Skeletal muscle satellite cell (primary cell): ENCODE data around the gene CRAT.
"Not testable (repeated sequence)": the region's sequence is repeated elsewhere in the genome, so short reads cannot be mapped to it uniquely, and the experiment has no call there.

Experiments used
- H3K27me3 ChIP-seq: 2 replicates; pipeline ENCODE4 v1.7.0; 2013; ENCODE audit warnings: low read length; ENCODE audit not compliant: control insufficient read depth, insufficient read depth
- H3K36me3 ChIP-seq: 2 replicates; pipeline ENCODE4 v1.7.0; 2013; ENCODE audit warnings: mild to moderate bottlenecking, control low read depth, low read length; ENCODE audit not compliant: insufficient read depth
- H3K4me1 ChIP-seq: 2 replicates; pipeline ENCODE4 v1.7.0; 2013; ENCODE audit warnings: low read length; ENCODE audit not compliant: control insufficient read depth, insufficient read depth
- H3K4me2 ChIP-seq: 2 replicates; pipeline ENCODE4 v1.7.0; 2013; ENCODE audit warnings: mild to moderate bottlenecking, low read length
- H3K4me3 ChIP-seq: 2 replicates; pipeline ENCODE4 v1.7.0; 2013; ENCODE audit warnings: low read length
- H3K9ac ChIP-seq: 2 replicates; pipeline ENCODE4 v1.7.0; 2013; ENCODE audit warnings: mild to moderate bottlenecking, low read depth, low read length, moderate library complexity
- H3K9me3 ChIP-seq: replicated peaks from 2 replicates; pipeline ENCODE4 v1.7.0; 2013; ENCODE audit warnings: mild to moderate bottlenecking, control low read depth, low read length

The CRAT gene

DNA sequence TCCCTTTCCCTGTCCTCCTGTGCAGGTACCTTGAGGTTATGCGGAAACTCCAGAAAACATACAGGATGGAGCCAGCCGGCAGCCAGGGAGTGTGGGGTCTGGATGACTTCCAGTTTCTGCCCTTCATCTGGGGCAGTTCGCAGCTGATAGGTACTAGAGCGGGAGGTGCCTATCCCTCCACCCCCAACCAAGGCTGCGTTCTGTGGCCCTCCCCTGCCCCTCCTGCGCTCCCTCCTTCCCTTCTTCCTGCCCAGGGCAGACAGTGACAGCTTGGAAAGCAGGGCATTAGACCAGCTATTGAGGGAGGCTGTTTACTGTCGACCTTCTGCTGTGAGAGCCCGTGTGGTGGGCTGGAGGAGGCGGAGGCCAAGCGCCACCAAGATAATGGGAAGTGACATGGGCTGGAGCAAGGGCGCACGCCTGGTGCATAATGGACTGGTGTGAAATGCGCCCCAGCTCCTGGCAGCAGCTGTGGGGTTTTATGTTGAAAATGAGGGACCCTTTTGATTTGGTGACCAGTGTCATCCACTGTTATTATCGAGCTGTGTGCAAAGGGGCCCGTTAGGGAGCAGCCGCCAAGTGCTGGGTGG lies 25.9 kb upstream of the CRAT start:
- Histone ChIP-seq H3K9me3 (no peaks in the 10 kb centered on the region), H3K36me3 (peaks cover 22% of the 10 kb centered on the region), H3K9ac (no peak overlapping the region), H3K4me1 (peaks cover 32% of the 10 kb centered on the region), H3K4me3 (no peak overlapping the region), H3K4me2 (no peak overlapping the region), H3K27me3 (no peaks in the 10 kb centered on the region)

DNA sequence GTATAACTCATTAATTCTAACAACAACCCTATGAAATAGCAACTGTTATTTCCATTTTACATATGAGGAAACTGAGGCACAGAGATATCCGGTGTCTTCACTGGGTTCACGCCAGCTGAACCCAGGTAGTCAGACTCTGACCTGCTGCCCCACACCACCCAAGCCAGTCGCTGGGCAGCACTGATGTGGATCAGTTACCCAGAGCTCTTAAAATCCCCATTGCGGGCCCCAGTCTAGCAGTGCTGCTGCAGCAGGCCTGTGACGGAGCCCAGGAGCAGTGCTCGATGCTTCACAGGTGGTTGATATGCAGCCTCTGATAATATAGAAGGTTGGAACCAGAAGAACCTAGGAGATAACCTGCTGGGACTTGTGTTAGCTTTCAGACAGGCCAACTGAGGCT lies 24.9 kb upstream of the CRAT start:
- no peak overlapping the region for H3K4me3 ChIP-seq
- H3K4me1 ChIP-seq = peaks cover 22% of the 10 kb centered on the region
- peaks cover 27% of the 10 kb centered on the region for H3K36me3 ChIP-seq
- no peaks in the 10 kb centered on the region for H3K9me3 ChIP-seq
- H3K4me2 ChIP-seq = no peak overlapping the region
- no peak overlapping the region for H3K9ac ChIP-seq
- no peaks in the 10 kb centered on the region for H3K27me3 ChIP-seq

DNA sequence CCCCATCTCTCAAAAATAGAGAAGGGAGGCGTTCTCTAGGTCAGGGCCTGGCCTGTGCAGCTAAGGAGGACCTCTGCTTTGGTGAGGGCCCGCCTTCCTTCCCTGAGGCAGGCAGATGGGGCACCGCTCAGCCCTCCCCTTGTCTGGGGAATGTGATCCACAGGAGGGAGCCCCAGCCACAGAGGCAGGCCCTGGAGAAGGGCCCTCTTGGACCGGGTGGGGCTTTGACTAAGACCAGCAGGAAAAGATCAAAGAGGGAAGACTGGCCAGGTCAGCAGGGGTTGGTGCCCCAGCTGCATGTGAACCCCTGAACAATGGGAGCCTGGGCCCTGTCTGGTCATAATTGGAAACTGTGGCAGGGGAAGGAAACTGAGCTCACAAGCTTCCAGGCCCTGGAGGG lies 22.5 kb upstream of the CRAT start:
- Histone ChIP-seq H3K9ac (no peak overlapping the region), H3K9me3 (no peaks in the 10 kb centered on the region), H3K4me3 (no peak overlapping the region), H3K4me1 (peaks cover 1% of the 10 kb centered on the region), H3K36me3 (peaks cover 26% of the 10 kb centered on the region), H3K4me2 (no peak overlapping the region), H3K27me3 (no peaks in the 10 kb centered on the region)

DNA sequence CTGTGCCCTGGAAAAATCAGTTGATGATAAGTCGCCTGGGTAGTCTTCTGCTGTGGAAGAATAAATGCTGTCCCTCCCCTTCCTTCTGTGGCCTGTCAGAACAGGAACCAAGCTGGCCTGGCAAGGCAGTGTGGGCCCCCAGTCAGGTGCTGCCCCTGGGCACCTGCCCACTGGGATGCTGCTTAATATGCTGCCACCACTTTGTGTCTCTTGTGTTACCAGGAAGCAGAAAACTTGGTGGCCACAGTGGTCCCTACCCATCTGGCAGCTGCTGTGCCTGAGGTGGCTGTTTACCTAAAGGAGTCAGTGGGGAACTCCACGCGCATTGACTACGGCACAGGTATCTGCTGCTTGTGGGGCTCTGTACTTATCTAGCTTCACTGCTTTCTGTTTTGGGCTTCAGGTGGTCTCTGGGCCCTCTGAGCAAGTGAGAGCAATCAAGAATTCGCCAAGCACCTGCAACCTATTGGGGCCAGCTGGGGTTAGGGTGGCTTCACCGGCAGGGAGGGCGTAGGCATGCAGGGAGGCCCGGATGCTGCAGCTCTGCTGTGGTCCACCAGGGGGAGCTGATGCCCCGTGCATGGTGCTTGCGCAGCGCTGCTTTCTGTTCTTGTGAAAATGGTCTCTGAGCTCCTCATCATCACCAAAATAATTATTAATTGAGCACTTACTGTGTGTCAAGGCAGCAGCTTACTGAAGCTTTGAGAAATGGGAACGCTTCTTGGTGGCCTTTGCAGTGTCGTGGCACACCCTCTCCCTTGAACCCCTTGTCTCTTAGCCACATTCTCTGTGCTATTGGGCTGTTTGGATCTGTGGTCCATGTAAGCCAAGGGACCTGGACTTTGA lies 20.9 kb upstream of the CRAT start:
- Histone ChIP-seq H3K4me2 (no peak overlapping the region), H3K36me3 (peaks cover 33% of the 10 kb centered on the region), H3K27me3 (no peaks in the 10 kb centered on the region), H3K4me1 (no peaks in the 10 kb centered on the region), H3K9ac (no peak overlapping the region), H3K9me3 (no peaks in the 10 kb centered on the region), H3K4me3 (no peak overlapping the region)

DNA sequence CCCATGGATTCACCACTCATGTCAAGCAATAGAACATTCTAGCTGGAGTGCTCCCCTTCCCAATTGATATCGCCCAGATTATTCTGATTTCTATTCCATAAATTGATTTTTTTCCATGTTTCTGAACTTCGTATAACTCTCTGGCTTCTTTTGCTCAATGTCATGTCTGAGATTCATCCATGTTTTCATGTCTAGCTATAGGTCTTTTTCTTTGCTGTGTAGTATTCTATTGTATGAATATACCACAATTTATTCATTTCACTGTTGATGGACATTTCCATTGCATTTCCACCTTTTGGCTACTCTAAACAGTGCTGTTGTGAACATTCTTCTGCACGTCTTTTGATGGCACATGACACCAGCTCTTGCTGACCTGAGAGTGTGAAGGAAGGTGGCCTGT lies 20.2 kb upstream of the CRAT start:
- H3K9ac ChIP-seq = no peak overlapping the region
- H3K4me2 ChIP-seq = no peak overlapping the region
- peaks cover under 1% of the 10 kb centered on the region for H3K4me1 ChIP-seq
- peaks cover 29% of the 10 kb centered on the region for H3K36me3 ChIP-seq
- no peak overlapping the region for H3K4me3 ChIP-seq
- H3K27me3 ChIP-seq = no peaks in the 10 kb centered on the region
- H3K9me3 ChIP-seq = no peaks in the 10 kb centered on the region

DNA sequence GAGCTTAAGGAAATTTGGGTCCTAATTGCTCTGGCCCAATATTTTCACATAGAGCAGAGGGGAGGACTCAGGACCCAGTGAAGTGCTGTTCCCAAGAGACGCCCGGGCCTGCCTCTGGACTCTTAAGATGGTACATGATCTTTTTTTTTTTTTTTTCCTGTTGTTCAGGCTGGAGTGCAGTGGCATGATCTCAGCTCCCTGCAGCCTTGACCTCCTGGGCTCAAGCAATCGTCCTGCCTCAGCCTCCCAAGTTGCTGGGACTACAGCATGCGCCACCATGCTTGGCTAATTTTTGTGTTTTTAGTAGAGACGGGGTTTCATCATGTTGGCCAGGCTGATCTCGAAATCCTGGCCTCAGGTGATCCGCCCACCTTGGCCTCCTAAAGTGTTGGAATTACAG lies 19.7 kb upstream of the CRAT start:
- not testable (repeated sequence) for H3K4me3 ChIP-seq, H3K9ac ChIP-seq, H3K9me3 ChIP-seq, H3K27me3 ChIP-seq, H3K4me1 ChIP-seq, H3K4me2 ChIP-seq
- peaks cover 24% of the 10 kb centered on the region for H3K36me3 ChIP-seq

DNA sequence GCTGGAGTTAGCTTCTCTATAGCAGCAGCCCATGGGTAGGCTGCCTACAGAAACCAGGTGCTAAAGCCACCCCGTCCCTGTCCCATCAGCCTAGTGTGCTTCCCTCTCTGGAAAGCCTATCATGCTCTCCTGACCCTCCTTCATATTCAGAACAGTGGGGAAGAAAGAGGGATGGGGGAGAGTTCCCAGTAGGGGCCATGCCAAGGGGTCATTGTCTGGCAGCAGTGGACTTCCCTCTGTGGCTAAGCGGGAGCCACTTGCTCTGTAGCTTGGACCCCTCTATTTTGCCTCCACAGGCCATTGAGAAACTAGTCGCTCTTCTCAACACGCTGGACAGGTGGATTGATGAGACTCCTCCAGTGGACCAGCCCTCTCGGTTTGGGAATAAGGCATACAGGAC lies 18.1 kb upstream of the CRAT start:
- no peak overlapping the region for H3K4me2 ChIP-seq
- H3K4me1 ChIP-seq = peaks cover 3% of the 10 kb centered on the region
- no peak overlapping the region for H3K9ac ChIP-seq
- no peaks in the 10 kb centered on the region for H3K27me3 ChIP-seq
- peaks cover 33% of the 10 kb centered on the region for H3K36me3 ChIP-seq
- no peak overlapping the region for H3K4me3 ChIP-seq
- no peaks in the 10 kb centered on the region for H3K9me3 ChIP-seq

DNA sequence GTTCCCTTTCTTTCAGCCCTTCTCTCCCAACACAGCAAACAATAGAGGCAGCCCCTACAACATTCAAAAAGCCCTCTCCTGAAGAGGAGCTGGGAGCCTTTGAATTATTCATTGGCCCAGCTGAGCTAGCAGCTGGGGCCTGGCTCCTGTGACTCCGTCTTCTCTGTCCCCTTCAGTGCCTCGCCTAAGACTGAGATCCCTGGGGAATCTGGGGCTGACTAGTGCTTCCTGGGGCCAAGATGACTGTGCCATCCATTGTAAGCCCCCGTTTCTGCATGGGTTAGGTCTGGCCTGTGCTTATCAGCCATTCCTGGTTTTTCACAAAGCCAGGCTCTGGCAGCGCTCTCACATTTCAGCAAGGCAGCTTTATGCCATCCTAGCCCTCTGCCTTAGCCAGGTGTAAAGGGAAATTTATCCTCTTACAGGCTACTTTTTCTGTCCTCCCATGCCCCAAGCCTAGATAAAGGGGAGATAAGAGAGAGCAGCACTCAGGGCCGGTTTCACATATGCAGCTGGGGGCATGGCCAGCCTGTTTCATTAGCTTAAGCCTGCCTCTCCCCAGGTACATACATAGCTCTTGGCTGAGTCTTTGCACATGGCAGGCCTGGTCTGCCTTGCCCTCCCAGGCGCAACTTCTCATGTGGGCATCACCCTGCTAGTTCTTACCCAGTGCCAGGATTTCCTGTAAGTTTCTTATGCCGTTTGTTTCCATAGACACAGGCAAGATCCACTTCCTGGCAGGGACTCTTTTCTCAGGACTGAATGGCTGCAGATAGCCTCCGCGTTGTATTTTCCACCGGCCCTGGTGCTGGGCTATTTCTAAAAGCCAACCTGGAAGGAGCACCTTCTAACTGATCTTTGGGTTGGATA lies 16.4 kb upstream of the CRAT start:
- Histone ChIP-seq H3K9me3 (no peaks in the 10 kb centered on the region), H3K4me1 (peaks cover 4% of the 10 kb centered on the region), H3K36me3 (peaks cover 39% of the 10 kb centered on the region), H3K4me2 (no peak overlapping the region), H3K9ac (no peak overlapping the region), H3K27me3 (no peaks in the 10 kb centered on the region), H3K4me3 (no peak overlapping the region)

DNA sequence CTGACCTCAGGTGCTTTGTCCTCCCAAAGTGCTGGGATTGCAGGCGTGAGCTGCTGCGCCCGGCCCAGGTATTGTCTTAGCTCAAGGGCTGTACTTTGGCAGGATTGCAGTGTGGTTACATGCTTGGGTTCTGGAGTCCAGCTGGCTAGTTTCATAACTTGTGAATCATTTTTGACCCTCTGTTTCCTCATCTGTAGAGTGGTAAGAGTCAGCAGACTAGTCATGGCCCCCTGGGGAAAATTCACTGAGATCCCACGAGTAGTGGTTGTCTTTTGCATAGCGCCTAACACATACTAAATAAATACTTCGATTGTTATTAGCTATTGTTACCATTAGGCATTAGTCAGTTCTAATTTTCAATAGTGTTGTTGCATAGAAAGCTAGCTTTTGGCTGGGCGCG lies 14.9 kb upstream of the CRAT start:
- Histone ChIP-seq H3K27me3 (no peaks in the 10 kb centered on the region), H3K9me3 (no peaks in the 10 kb centered on the region), H3K4me2 (no peak overlapping the region), H3K4me3 (no peak overlapping the region), H3K4me1 (peaks cover 18% of the 10 kb centered on the region), H3K9ac (no peak overlapping the region), H3K36me3 (peaks cover 37% of the 10 kb centered on the region)

DNA sequence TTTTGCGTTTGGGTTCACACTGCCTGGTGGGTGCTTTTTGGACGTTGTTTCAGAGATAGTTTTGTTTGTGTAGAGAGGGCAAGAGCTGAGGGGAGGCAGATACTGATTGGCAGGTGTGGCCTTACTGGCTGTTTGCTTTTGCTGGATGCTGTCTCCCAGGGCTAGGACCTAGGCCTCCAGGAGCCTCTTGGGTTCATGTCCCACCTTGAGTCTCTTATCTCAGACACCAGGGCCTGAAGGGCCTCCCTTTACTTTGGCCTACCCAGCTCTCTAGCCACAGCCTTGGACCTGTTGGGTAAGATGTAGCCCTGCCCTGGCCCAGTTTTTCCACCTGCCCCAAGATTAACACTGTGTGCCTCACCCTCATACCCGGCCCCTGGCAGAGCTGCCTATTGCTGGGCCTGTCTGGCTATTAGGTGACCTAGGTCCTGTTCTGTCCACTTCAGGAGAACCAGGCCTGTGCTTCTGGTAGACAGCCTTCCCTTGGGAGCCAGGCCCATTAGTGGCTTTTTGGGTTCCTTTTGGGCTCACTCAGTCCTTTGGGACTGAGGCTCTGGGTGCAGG lies 14.0 kb upstream of the CRAT start:
- no peak overlapping the region for H3K4me3 ChIP-seq
- no peak overlapping the region for H3K9ac ChIP-seq
- no peaks in the 10 kb centered on the region for H3K9me3 ChIP-seq
- no peak overlapping the region for H3K4me2 ChIP-seq
- H3K36me3 ChIP-seq = peaks cover 35% of the 10 kb centered on the region
- peaks cover 18% of the 10 kb centered on the region for H3K4me1 ChIP-seq
- H3K27me3 ChIP-seq = no peaks in the 10 kb centered on the region

DNA sequence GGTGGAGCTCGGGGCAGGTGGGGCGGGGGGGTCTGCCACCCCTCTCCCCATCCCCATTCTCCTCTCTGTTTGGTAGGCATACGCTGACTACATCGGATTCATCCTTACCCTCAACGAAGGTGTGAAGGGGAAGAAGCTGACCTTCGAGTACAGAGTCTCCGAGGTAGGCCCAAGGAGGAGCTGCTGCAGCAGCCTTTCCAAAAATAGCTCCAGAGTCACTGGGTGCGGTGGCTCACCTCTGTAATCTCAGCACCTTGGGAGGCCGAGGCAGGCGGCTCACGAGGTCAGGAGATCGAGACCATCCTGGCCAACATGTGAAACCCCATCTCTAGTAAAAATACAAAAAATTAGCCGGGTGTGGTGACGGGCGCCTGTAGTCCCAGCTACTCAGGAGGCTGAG lies 12.4 kb upstream of the CRAT start:
- H3K27me3 ChIP-seq, H3K4me2 ChIP-seq, H3K4me3 ChIP-seq, H3K9ac ChIP-seq, H3K9me3 ChIP-seq: not testable (repeated sequence)
- Histone ChIP-seq H3K4me1 (peaks cover 18% of the 10 kb centered on the region), H3K36me3 (peaks cover 34% of the 10 kb centered on the region)
